Measurements from ENCODE around the gene AKNAD1.

GRCh38 chr1:108803548-108803947 is 53.3 kb downstream of the AKNAD1 start:
- TF ChIP-seq POLR2A (IDR thresholded peaks at IDR 0.05; ENCODE audit: low read length) (no peak), GATA1 (IDR thresholded peaks at IDR 0.05; ENCODE audit: low read depth, low read length) (no peak)
